ENCODE data around the gene MERTK. TPM values are rescaled to one million over a fixed set of nuclear protein-coding genes. Genes with fewer than 3 reads are reported as not detected.
"Not testable (repeated sequence)": the region's sequence is repeated elsewhere in the genome, so short reads cannot be mapped to it uniquely, and the experiment has no call there.

Gene MERTK
- total RNA-seq (2014; rRNA removed; shearing (Covaris generic)): 11.3 and 12.1 TPM in 2 replicates

- peak; percentile 47 for DNase-seq (ENCODE audit: low spot score)
- in situ Hi-C loops (cut with HindIII; ENCODE audit: low sequenced_read_pairs): no loop called here
Measured at GRCh38 chr2:111897924-111898702, at the start of gene MERTK. MERTK (plus strand) TSS chr2:111898607; CDS start chr2:111898736, 129 bp downstream.

- in situ Hi-C loops (cut with HindIII; ENCODE audit: low sequenced_read_pairs); DNase-seq (ENCODE audit: low spot score): not testable (repeated sequence)
Measured at GRCh38 chr2:111850646-111851045, 47.8 kb upstream of the MERTK start.

DNA sequence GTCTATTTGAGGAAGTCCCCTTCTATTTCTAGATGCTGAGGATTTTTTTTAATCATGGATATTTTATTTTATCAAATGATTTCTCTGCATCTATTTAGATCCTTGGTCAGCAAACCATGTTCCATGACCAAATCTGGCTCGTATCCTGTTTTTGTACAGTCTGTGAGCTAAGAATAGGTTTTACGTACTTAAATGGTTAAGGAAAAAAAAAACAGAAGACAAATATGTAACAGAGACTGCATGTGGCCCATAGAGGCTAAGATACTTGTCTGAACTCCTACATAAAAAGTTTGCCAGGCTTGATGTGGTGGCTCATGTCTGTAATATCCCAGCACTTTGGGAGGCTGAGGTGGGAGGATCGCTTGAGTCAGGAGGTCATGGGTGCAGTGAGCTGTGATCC, 45.9 kb upstream of the MERTK start:
- DNase-seq (ENCODE audit: low spot score); in situ Hi-C loops (cut with HindIII; ENCODE audit: low sequenced_read_pairs): not testable (repeated sequence)

DNA sequence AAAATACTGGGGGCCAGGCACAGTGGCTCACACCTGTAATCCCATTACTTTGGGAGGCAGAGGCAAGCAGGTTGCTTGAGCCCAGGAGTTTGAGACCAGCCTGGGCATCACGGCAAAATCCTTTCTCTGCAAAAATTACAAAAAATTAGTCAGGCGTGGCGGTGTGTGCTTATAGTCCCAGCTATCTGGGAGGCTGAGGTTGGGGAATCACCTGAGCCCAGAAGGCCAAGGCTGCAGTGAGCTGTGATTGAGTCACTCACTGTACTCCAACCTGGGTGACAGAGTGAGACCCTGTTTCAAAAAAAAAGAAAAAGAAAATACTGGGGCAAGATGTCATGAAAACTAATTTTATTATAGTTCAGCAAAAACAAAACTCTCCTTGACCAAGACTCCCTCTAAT, 38.4 kb upstream of the MERTK start:
- in situ Hi-C loops (cut with HindIII; ENCODE audit: low sequenced_read_pairs); DNase-seq (ENCODE audit: low spot score): not testable (repeated sequence)

- in situ Hi-C loops (cut with HindIII; ENCODE audit: low sequenced_read_pairs); DNase-seq (ENCODE audit: low spot score): not testable (repeated sequence)
Measured at GRCh38 chr2:111865124-111865523, 33.3 kb upstream of the MERTK start.

- in situ Hi-C loops (cut with HindIII; ENCODE audit: low sequenced_read_pairs): not testable (repeated sequence)
Measured at GRCh38 chr2:111872806-111873205, 25.6 kb upstream of the MERTK start.

DNA sequence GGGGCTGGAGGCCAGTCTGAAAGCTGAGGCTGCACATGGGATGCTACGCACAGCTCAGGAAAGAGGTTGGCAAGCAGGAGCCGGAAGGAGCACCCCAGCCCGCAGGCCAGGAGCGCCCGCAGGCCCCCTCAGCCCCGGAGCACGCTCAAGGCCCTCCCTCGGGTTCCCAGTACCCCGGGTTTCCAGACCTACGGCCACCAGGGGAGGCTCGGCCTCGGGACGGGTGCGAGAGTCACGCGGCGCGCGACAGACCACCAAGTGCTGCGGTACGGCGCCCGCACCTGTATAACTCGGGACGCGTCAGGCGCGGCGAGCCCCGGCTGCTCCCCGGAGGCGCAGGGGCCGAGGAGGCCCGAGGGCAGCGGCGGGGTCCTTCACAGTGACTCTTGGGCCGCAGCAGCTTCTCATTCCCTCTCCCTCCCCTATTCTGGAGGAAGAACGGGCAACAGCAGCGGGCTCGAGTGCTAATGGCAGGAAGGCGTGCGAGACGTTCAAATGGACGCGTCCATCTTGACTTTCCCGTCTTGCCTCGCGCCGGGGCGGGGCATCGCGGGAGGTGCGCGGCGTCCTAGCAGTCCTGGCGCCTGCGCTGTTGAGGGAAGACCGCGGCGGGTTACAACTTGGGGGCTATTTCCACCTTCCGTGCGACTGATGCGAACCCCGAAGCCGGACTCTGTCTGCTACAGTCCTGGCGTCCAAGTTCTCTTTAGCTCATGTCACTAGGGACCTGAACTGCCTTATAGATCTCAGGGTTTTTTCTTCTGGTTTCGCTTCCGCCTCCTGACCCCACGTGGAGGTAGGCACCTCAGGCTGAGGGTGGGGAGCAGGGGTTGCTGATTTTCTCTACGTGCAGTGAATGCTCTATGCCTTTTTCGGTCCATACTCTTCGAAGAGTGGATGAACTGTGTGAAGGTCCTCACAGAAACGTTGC, 14.5 kb upstream of the MERTK start, which contains the start of gene ANAPC1:
ANAPC1 (minus strand) TSS at position 533 of the 931 bp plus-strand sequence. CDS start 3,368 bp downstream, outside the sequence.
- in situ Hi-C loops (cut with HindIII; ENCODE audit: low sequenced_read_pairs): no loop called here
- DNase-seq (ENCODE audit: low spot score): peak; percentile 88

More at GRCh38 chr2:111872806-111873205, 25.6 kb upstream of the MERTK start:
- DNase-seq (ENCODE audit: low spot score): not testable (repeated sequence)

DNA sequence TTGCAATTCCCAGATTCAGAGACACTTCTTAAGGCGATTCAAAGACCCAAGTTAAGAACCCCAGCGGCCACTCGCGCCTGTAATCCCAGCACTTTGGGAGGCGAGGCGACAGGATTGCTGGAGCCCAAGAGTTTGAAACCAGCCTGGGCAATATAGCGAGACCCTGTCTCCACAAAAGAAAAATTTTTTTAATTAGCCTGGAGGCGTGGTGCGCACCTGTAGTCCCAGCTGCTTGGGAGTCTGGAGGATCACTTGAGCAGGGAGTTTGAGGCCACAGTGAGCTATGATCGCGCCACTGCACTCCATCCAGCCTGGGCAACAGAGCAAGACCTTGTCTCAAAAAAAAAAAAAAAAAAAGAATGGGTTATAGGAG, 13.8 kb upstream of the MERTK start:
- in situ Hi-C loops (cut with HindIII; ENCODE audit: low sequenced_read_pairs): no loop called here
- no peak for DNase-seq (ENCODE audit: low spot score)

DNA sequence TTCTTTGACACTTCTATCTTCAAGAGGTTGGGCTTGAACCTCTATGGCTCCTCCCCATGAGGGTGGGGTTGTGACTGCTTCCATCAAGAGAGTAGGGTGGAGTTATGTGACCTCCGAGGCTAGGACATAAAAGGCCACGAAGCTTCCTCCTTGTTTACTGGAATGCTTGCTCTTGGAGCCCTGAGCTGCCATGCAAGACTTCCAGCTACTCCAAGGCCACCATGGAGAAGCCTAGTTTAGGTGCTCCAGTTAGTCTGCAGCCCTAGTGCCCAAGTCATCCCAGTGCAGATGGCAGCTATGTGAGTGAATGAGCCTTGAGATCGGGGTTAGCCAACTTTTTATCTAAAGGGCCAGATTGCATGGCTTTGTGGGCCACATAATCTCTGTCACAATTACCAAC, 2.4 kb upstream of the MERTK start:
- no peak for DNase-seq (ENCODE audit: low spot score)
- in situ Hi-C loops (cut with HindIII; ENCODE audit: low sequenced_read_pairs): no loop called here

GRCh38 chr2:111896576-111896975, 1.8 kb upstream of the MERTK start:
- in situ Hi-C loops (cut with HindIII; ENCODE audit: low sequenced_read_pairs): no loop called here
- DNase-seq (ENCODE audit: low spot score): no peak

DNA sequence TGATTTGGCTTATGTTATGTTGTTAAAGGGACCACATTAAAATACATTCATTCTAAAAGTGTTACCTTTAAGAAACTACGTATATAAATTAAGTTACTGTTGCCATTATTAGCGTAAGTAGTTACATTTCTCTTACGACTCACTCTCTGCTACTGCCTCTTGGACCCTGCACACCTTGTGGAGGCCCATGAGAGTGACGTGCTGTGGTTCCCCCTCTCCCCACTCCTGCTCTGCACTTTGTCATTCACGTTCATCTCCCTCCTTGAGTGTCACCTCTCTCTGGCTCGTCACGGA, 830 bp upstream of the MERTK start:
- no peak for DNase-seq (ENCODE audit: low spot score)
- in situ Hi-C loops (cut with HindIII; ENCODE audit: low sequenced_read_pairs): no loop called here

GRCh38 chr2:111898703-111899514, 502 bp downstream of the MERTK start:
- in situ Hi-C loops (cut with HindIII; ENCODE audit: low sequenced_read_pairs): no loop called here
- no peak for DNase-seq (ENCODE audit: low spot score)

DNA sequence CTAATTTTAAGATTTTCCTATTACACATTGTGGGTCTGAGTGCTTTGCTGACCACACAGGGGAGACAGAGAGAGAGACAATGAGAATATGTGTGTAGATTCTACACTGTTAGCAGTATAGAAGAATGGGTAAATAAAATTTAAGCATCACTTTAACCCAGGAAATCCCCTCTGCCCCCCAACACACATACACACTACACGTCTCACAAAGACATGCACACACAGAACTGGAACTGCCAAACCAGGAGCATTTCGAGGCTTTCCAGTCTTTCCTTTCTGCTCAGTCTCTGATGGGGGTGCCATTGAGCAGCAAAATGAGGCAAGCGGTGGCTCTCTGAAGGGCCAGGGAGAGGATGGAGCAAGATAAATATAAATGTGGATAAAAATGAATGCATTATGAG, 2.5 kb downstream of the MERTK start:
- in situ Hi-C loops (cut with HindIII; ENCODE audit: low sequenced_read_pairs): no loop called here
- no peak for DNase-seq (ENCODE audit: low spot score)

DNA sequence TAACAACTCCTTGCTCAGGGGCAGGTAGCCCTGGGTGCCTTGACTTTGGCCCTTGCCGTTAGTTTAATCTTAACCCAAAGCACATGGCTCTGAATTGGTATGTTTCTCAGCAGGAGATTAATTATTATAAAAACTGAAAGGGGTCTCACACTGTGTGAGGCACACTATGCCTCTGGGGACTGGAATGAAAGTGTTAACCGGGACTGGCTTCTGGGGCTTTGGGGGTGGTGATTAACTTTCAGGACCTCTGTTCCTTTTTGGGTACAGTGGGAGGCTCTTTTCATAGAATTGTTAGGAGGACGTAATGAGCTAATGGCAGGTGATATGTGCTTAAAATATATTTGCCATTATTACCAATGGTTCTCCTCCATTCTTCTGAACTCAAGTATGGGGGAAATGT, 5.1 kb downstream of the MERTK start:
- DNase-seq (ENCODE audit: low spot score): no peak
- in situ Hi-C loops (cut with HindIII; ENCODE audit: low sequenced_read_pairs): no loop called here

GRCh38 chr2:111903930-111904439, 5.6 kb downstream of the MERTK start:
- no peak for DNase-seq (ENCODE audit: low spot score)
- in situ Hi-C loops (cut with HindIII; ENCODE audit: low sequenced_read_pairs): no loop called here

DNA sequence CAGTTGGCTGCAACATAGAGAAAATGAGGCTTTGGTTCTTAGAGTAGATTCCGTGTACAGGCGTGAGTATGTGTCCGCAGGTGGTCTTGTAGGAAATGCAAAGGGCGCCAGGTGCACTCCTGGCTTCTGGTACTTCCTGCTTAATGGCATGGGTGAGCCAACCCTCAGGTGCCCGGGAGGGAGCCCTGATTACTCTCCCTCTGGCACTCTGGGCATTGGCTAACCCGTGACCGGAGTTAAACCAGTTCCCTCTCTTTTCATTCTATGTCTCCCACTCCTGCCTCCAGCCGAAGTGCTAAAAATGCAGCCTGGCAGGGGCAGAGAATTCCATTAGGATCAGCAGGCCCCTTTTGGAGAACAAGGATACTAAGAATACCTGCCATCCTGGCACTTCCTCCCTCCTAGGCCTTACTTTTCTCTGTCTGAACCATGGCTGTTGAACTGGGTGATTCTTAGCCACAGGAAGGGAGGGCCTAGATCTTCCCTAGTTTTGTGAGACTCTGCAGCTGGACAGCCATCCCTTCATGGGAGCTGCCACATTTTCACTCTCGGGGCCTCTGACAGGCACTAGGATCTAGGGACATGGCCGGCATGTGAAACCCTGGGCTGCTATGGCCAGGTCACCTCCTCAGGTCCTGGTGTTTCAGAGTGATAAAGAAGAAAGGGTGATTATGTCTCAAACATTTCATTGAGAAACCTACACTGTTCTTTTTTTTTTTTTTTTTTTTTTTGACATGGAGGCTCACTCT, 6.5 kb downstream of the MERTK start:
- DNase-seq (ENCODE audit: low spot score): no peak
- in situ Hi-C loops (cut with HindIII; ENCODE audit: low sequenced_read_pairs): no loop called here

GRCh38 chr2:111905475-111905869, 7.1 kb downstream of the MERTK start:
- in situ Hi-C loops (cut with HindIII; ENCODE audit: low sequenced_read_pairs); DNase-seq (ENCODE audit: low spot score): not testable (repeated sequence)

GRCh38 chr2:111905990-111906735, 7.8 kb downstream of the MERTK start:
- peak; percentile 46 for DNase-seq (ENCODE audit: low spot score)
- in situ Hi-C loops (cut with HindIII; ENCODE audit: low sequenced_read_pairs): no loop called here

Data from G401 (cell line).